HEK293T (cell line): ENCODE results near the gene UNG.

ENCODE experiments used
- CTCF ChIA-PET: fragments of 350-600 bp; formaldehyde crosslinking; extraction: SDS; loops from one replicate; lab custom pipeline; 2021; ENCODE audit warnings: antibody characterized with exemption, inconsistent platforms; lab: Yijun Ruan, JAX
- POLR2A ChIA-PET: fragments of 350-600 bp; formaldehyde crosslinking; extraction: SDS; loops from one replicate; lab custom pipeline; 2020; ENCODE audit warnings: antibody characterized with exemption, inconsistent platforms; lab: Yijun Ruan, JAX
- DNase-seq: peaks from one replicate; pipeline ENCODE4 v3.0.0; 2012; ENCODE audit warnings: mixed read lengths; ENCODE audit errors: extremely low spot score
- ARNT ChIP-seq: fragments of 450-650 bp; IDR thresholded peaks from 2 replicates; pipeline ENCODE4 v1.6.1; 2017; ENCODE audit warnings: mild to moderate bottlenecking
- BHLHE40 ChIP-seq: fragments of 450-650 bp; IDR thresholded peaks from 2 replicates; pipeline ENCODE4 v1.6.1; 2016; ENCODE audit warnings: mild to moderate bottlenecking, moderate library complexity, borderline replicate concordance
- CTBP1 ChIP-seq: fragments of 450-650 bp; IDR thresholded peaks from 2 replicates; pipeline ENCODE4 v1.6.1; 2016; ENCODE audit warnings: borderline replicate concordance
- ELF4 ChIP-seq: fragments of 450-650 bp; IDR thresholded peaks from 2 replicates; pipeline ENCODE4 v1.6.1; 2017; ENCODE audit warnings: antibody characterized with exemption
- FOXA1 ChIP-seq: fragments of 450-650 bp; IDR thresholded peaks from 2 replicates; pipeline ENCODE4 v1.6.1; 2016; ENCODE audit warnings: mild to moderate bottlenecking
- FOXK2 ChIP-seq: fragments of 450-650 bp; IDR thresholded peaks from 2 replicates; pipeline ENCODE4 v1.6.1; 2016; ENCODE audit warnings: mild to moderate bottlenecking
- FOXM1 ChIP-seq: fragments of 450-650 bp; IDR thresholded peaks from 2 replicates; pipeline ENCODE4 v1.6.1; 2017; ENCODE audit warnings: mild to moderate bottlenecking, borderline replicate concordance
- HDGF ChIP-seq: fragments of 450-650 bp; IDR thresholded peaks from 2 replicates; pipeline ENCODE4 v1.6.1; 2017; ENCODE audit warnings: antibody characterized with exemption, borderline replicate concordance
- L3MBTL2 ChIP-seq: fragments of 450-650 bp; conservative IDR thresholded peaks from 2 replicates; pipeline ENCODE4 v1.6.1; 2016; ENCODE audit warnings: mild to moderate bottlenecking
- LEF1 ChIP-seq: fragments of 450-650 bp; IDR thresholded peaks from 2 replicates; pipeline ENCODE4 v1.6.1; 2017; ENCODE audit warnings: mild to moderate bottlenecking, borderline replicate concordance
- NFRKB ChIP-seq: fragments of 450-650 bp; IDR thresholded peaks from 2 replicates; pipeline ENCODE4 v1.6.1; 2016; ENCODE audit warnings: mild to moderate bottlenecking, moderate library complexity
- PKNOX1 ChIP-seq: fragments of 450-650 bp; IDR thresholded peaks from 2 replicates; pipeline ENCODE4 v1.6.1; 2016
- SP1 ChIP-seq: fragments of 450-650 bp; IDR thresholded peaks from 2 replicates; pipeline ENCODE4 v1.6.1; 2017
- SUZ12 ChIP-seq: fragments of 450-650 bp; IDR thresholded peaks from 2 replicates; pipeline ENCODE4 v1.6.1; 2016; ENCODE audit warnings: mild to moderate bottlenecking
- TARDBP ChIP-seq: fragments of 450-650 bp; IDR thresholded peaks from 2 replicates; pipeline ENCODE4 v1.6.1; 2016
- ZNF384 ChIP-seq: fragments of 450-650 bp; IDR thresholded peaks from 2 replicates; pipeline ENCODE4 v1.6.1; 2016

UNG gene

DNA sequence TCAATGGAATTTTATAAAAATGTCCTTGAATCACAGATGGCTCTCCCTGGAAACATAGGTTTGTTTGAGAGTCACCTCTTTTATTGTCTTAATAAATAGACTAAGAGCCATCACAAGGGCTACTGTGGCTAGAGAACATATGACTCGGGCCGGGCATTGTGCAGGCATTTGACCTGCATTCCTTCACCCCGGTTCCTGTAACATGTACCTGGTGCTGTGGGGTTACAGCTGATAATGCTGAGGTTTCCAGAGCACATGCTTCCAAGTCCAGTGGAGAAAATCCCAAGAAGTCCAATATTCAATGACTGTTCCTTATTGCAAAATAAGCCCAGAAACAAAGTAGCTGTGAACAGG lies 18.0 kb downstream of the UNG start:
- ChIA-PET CTCF (interaction anchor here (0.6 to 0.7 kb wide), 2 partner anchors 22 to 279 kb away, joined by 4 to 7 read pairs; no protein-coding TSS in a partner anchor), POLR2A (interaction anchor here (1.0 kb wide), 1 partner anchor 42 kb away, joined by 3 read pairs; no protein-coding TSS in a partner anchor)

DNA sequence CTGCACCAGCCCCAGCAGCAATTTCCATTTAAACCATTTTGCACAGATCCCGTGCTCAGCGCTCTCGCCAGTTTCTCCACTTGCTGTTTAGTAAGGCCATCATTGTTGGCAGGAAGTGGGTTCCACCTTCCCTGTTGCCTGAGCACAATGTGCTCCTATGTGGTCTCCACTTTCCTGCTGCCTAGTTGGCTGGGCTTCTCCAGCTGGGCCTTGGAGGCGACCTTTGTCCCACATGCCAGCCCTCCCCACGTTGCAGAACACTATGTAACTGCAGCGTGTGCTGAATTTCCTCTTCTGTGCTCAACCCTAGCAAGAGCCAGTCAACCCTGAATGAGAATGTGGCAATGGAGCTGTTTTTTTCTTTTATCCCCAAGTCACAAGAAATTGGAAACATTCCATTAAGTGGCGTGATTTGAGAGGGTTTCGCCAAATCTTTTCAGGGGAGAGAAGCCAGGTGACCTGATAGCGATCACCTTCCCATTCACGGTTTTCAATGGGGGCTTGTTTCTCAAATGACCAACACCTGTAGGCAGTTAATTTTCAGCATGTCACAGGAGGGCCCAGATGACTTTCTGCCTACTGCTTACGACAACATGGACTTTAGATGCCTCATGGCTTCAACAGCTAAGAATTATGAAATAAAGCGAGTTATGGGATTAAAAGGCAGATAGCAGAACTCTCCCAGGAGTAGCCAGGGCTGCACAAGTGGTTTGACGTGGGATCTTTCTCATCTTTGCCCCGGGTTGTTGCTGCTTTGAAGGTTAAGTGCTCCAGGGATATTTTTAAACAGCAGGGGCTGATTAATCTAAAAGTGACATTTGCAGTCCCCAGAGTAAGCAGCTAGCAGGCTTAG lies 18.6 kb downstream of the UNG start, which contains the start of gene ACACB:
Gene ACACB, plus strand, starts transcription at position 830 of the 853 bp plus-strand sequence. CDS start 22,819 bp downstream, outside the sequence.
- CTCF ChIA-PET = interaction anchor here (0.6 to 1.0 kb wide), 2 partner anchors 21 to 27 kb away, joined by 7 read pairs; no protein-coding TSS in a partner anchor

More for the DNA sequence above, 18.0 kb downstream of the UNG start:
- no peak for TF ChIP-seq PKNOX1
- TF ChIP-seq CTBP1 = no peak
- no peak for TF ChIP-seq LEF1
- no peak for TF ChIP-seq L3MBTL2
- TF ChIP-seq TARDBP = no peak
- no peak for DNase-seq

GRCh38 chr12:109116611-109116949 lies 19.2 kb downstream of the UNG start:
- POLR2A ChIA-PET = interaction anchor here (1.0 kb wide), 1 partner anchor 38 kb away, joined by 4 read pairs; no protein-coding TSS in a partner anchor
- CTCF ChIA-PET = interaction anchor here (0.6 to 1.0 kb wide), 2 partner anchors 27 to 108 kb away, joined by 3 to 7 read pairs; no protein-coding TSS in a partner anchor
- DNase-seq = no peak
- TF ChIP-seq SP1 (no peak), LEF1 (no peak), NFRKB (no peak), ARNT (no peak), ZNF384 (no peak), L3MBTL2 (no peak), HDGF (no peak), SUZ12 (no peak), FOXM1 (no peak), FOXK2 (no peak), BHLHE40 (no peak), TARDBP (no peak), ELF4 (no peak), FOXA1 (no peak), PKNOX1 (no peak), CTBP1 (no peak)

More for the DNA sequence above, 18.6 kb downstream of the UNG start, which contains the start of gene ACACB:
- TF ChIP-seq FOXA1 (no peak), LEF1 (no peak), L3MBTL2 (no peak), TARDBP (no peak), HDGF (no peak)
- POLR2A ChIA-PET = interaction anchor here (1.0 kb wide), 2 partner anchors 38 to 41 kb away, joined by 3 to 4 read pairs; no protein-coding TSS in a partner anchor
- no peak for DNase-seq

DNA sequence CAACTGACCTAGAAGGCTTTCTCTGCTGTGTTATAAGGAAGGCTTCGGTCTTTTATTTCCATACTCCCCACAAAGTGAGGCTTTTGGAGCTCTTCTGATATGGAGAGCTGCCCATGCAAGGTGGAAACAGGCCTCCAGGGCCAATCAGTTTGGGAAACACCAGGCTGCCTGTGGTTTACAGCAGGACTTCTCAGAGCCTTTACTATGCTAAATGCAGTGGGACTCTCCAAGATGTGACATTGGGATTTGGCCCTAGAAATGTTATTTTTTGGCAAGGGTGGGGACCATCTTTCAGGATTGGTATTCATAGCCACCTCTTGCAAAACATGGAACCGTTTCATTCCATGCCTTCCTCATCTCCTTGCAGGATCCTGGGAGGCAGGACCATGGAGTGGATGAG lies 22.7 kb downstream of the UNG start:
- CTCF ChIA-PET = interaction anchor here (1.0 to 1.3 kb wide), 2 partner anchors 8 to 313 kb away, joined by 4 to 7 read pairs; no protein-coding TSS in a partner anchor
- DNase-seq = no peak
- TF ChIP-seq NFRKB (no peak), ARNT (no peak), ELF4 (no peak), LEF1 (no peak), SUZ12 (no peak), ZNF384 (no peak), FOXA1 (no peak), SP1 (no peak), FOXM1 (no peak), TARDBP (no peak), CTBP1 (no peak), HDGF (no peak)
- POLR2A ChIA-PET = no interaction called here

DNA sequence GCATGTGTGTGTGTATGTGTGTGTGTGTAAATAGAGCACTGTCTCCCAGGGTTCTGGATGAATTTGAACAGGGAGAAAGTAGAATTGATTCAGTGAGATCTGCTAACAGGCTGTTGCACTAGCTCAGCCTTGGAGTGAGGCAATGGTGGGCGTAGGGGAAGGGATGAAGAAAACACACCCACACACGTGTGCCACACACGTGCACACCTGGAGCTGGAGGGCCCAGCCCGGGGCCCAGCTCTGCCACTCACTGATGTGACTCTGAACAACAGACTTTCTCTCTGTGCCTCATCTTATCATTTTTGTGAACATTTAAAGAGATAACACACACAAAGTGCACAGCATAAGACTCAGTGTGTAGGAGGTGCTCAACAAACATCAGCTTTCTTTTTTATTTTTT lies 23.2 kb downstream of the UNG start:
- CTCF ChIA-PET = interaction anchor here (1.3 kb wide), 1 partner anchor 9 kb away, joined by 4 read pairs; no protein-coding TSS in a partner anchor
- no peak for DNase-seq
- POLR2A ChIA-PET = no interaction called here
- TF ChIP-seq ARNT (no peak), ELF4 (no peak), NFRKB (no peak), TARDBP (no peak), L3MBTL2 (no peak), FOXA1 (no peak), ZNF384 (no peak), SP1 (no peak), SUZ12 (no peak), CTBP1 (no peak), PKNOX1 (no peak), LEF1 (no peak), BHLHE40 (no peak), HDGF (no peak), FOXM1 (no peak), FOXK2 (no peak)
